ENCODE data around the gene PPM1M.
"Not testable (repeated sequence)": the region's sequence is repeated elsewhere in the genome, so short reads cannot be mapped to it uniquely, and the experiment has no call there.

PPM1M gene

GRCh38 chr3:52253314-52254304, 8.1 kb downstream of the PPM1M start:
- Histone ChIP-seq H3K9me3 (no peaks in the 10 kb centered on the region), H3K27me3 (ENCODE audit: low read depth) (no peaks in the 10 kb centered on the region), H3K4me1 (no peaks in the 10 kb centered on the region), H3K4me3 (no peak overlapping the region), H3K36me3 (replicated peaks) (peaks cover 74% of the 10 kb centered on the region)
- in situ Hi-C loops (cut with MboI; ENCODE audit: low sequenced_read_pairs): loop anchor here (25.0 kb wide), 1 partner anchor 434 kb away; the partner anchor contains the start of genes GNL3 and PBRM1
- DNase-seq (ENCODE audit: low spot score in 2 of 2): no peak

GRCh38 chr3:52254608-52255007, 9.0 kb downstream of the PPM1M start:
- in situ Hi-C loops (cut with MboI; ENCODE audit: low sequenced_read_pairs): loop anchor here (25.0 kb wide), 1 partner anchor 433 kb away; the partner anchor contains the start of genes GNL3 and PBRM1
- H3K36me3 ChIP-seq (replicated peaks): peaks cover 76% of the 10 kb centered on the region
- H3K27me3 ChIP-seq (ENCODE audit: low read depth): no peaks in the 10 kb centered on the region
- H3K4me3 ChIP-seq: no peak overlapping the region
- H3K4me1 ChIP-seq: no peaks in the 10 kb centered on the region
- H3K9me3 ChIP-seq: no peaks in the 10 kb centered on the region
- DNase-seq (ENCODE audit: low spot score in 2 of 2): no peak

GRCh38 chr3:52256159-52256558, 10.6 kb downstream of the PPM1M start:
- H3K27me3 ChIP-seq (ENCODE audit: low read depth): no peaks in the 10 kb centered on the region
- in situ Hi-C loops (cut with MboI; ENCODE audit: low sequenced_read_pairs): loop anchor here (25.0 kb wide), 1 partner anchor 431 kb away; the partner anchor contains the start of genes GNL3 and PBRM1
- H3K9me3 ChIP-seq: no peaks in the 10 kb centered on the region
- H3K4me3 ChIP-seq: no peak overlapping the region
- DNase-seq (ENCODE audit: low spot score in 2 of 2): no peak
- peaks cover 86% of the 10 kb centered on the region for H3K36me3 ChIP-seq (replicated peaks)
- no peaks in the 10 kb centered on the region for H3K4me1 ChIP-seq

- Histone ChIP-seq H3K36me3 (replicated peaks) (peaks cover 88% of the 10 kb centered on the region), H3K27me3 (ENCODE audit: low read depth) (no peaks in the 10 kb centered on the region), H3K4me3 (no peak overlapping the region), H3K4me1 (no peaks in the 10 kb centered on the region), H3K9me3 (no peaks in the 10 kb centered on the region)
- in situ Hi-C loops (cut with MboI; ENCODE audit: low sequenced_read_pairs): loop anchor here (25.0 kb wide), 1 partner anchor 431 kb away; the partner anchor contains the start of genes GNL3 and PBRM1
- DNase-seq (ENCODE audit: low spot score in 2 of 2): no peak
Observed at GRCh38 chr3:52256622-52257021, 11.1 kb downstream of the PPM1M start.

- in situ Hi-C loops (cut with MboI; ENCODE audit: low sequenced_read_pairs): loop anchor here (25.0 kb wide), 1 partner anchor 429 kb away; the partner anchor contains the start of genes GNL3 and PBRM1
- DNase-seq (ENCODE audit: low spot score in 2 of 2): no peak
- no peak overlapping the region for H3K4me3 ChIP-seq
- no peaks in the 10 kb centered on the region for H3K9me3 ChIP-seq
- no peaks in the 10 kb centered on the region for H3K27me3 ChIP-seq (ENCODE audit: low read depth)
- peaks cover 89% of the 10 kb centered on the region for H3K36me3 ChIP-seq (replicated peaks)
- no peaks in the 10 kb centered on the region for H3K4me1 ChIP-seq
Observed at GRCh38 chr3:52257911-52258310, 12.4 kb downstream of the PPM1M start.

- no peaks in the 10 kb centered on the region for H3K27me3 ChIP-seq (ENCODE audit: low read depth)
- in situ Hi-C loops (cut with MboI; ENCODE audit: low sequenced_read_pairs): loop anchor here (25.0 kb wide), 1 partner anchor 428 kb away; the partner anchor contains the start of genes GNL3 and PBRM1
- DNase-seq (ENCODE audit: low spot score in 2 of 2): no peak
Observed at GRCh38 chr3:52259035-52259434, 13.5 kb downstream of the PPM1M start.

GRCh38 chr3:52259448-52259847, 13.9 kb downstream of the PPM1M start:
- in situ Hi-C loops (cut with MboI; ENCODE audit: low sequenced_read_pairs): loop anchor here (25.0 kb wide), 1 partner anchor 428 kb away; the partner anchor contains the start of genes GNL3 and PBRM1
- no peak overlapping the region for H3K4me3 ChIP-seq
- H3K27me3 ChIP-seq (ENCODE audit: low read depth): no peaks in the 10 kb centered on the region
- H3K4me1 ChIP-seq: no peaks in the 10 kb centered on the region
- H3K36me3 ChIP-seq (replicated peaks): peaks cover 89% of the 10 kb centered on the region
- no peak for DNase-seq (ENCODE audit: low spot score in 2 of 2)
- no peaks in the 10 kb centered on the region for H3K9me3 ChIP-seq

More at GRCh38 chr3:52259035-52259434, 13.5 kb downstream of the PPM1M start:
- H3K4me3 ChIP-seq: no peak overlapping the region
- no peaks in the 10 kb centered on the region for H3K4me1 ChIP-seq
- H3K9me3 ChIP-seq: no peaks in the 10 kb centered on the region
- peaks cover 89% of the 10 kb centered on the region for H3K36me3 ChIP-seq (replicated peaks)

- Histone ChIP-seq H3K36me3 (replicated peaks) (peaks cover 96% of the 10 kb centered on the region), H3K9me3 (no peaks in the 10 kb centered on the region), H3K4me3 (no peak overlapping the region), H3K27me3 (ENCODE audit: low read depth) (no peaks in the 10 kb centered on the region), H3K4me1 (no peaks in the 10 kb centered on the region)
- DNase-seq (ENCODE audit: low spot score in 2 of 2): no peak
- in situ Hi-C loops (cut with MboI; ENCODE audit: low sequenced_read_pairs): loop anchor here (25.0 kb wide), 1 partner anchor 425 kb away; the partner anchor contains the start of genes GNL3 and PBRM1
Observed at GRCh38 chr3:52262447-52262846, 16.9 kb downstream of the PPM1M start.

- in situ Hi-C loops (cut with MboI; ENCODE audit: low sequenced_read_pairs): loop anchor here (25.0 kb wide), 1 partner anchor 422 kb away; the partner anchor contains the start of genes GNL3 and PBRM1
- no peak for DNase-seq (ENCODE audit: low spot score in 2 of 2)
- Histone ChIP-seq H3K36me3 (replicated peaks) (peaks cover 96% of the 10 kb centered on the region), H3K4me1 (no peaks in the 10 kb centered on the region), H3K9me3 (no peaks in the 10 kb centered on the region), H3K4me3 (no peak overlapping the region), H3K27me3 (ENCODE audit: low read depth) (no peaks in the 10 kb centered on the region)
Observed at GRCh38 chr3:52265387-52265786, 19.8 kb downstream of the PPM1M start.

GRCh38 chr3:52268036-52268435, 22.5 kb downstream of the PPM1M start:
- in situ Hi-C loops (cut with MboI; ENCODE audit: low sequenced_read_pairs): loop anchor here (25.0 kb wide), 1 partner anchor 419 kb away; the partner anchor contains the start of genes GNL3 and PBRM1
- peaks cover 92% of the 10 kb centered on the region for H3K36me3 ChIP-seq (replicated peaks)
- H3K4me1 ChIP-seq: peaks cover 6% of the 10 kb centered on the region
- H3K9me3 ChIP-seq: no peaks in the 10 kb centered on the region
- no peaks in the 10 kb centered on the region for H3K27me3 ChIP-seq (ENCODE audit: low read depth)
- no peak for DNase-seq (ENCODE audit: low spot score in 2 of 2)
- no peak overlapping the region for H3K4me3 ChIP-seq

GRCh38 chr3:52269776-52270175, 24.2 kb downstream of the PPM1M start:
- in situ Hi-C loops (cut with MboI; ENCODE audit: low sequenced_read_pairs): loop anchor here (25.0 kb wide), 1 partner anchor 418 kb away; the partner anchor contains the start of genes GNL3 and PBRM1
- no peak for DNase-seq (ENCODE audit: low spot score in 2 of 2)
- peaks cover 16% of the 10 kb centered on the region for H3K4me1 ChIP-seq
- no peaks in the 10 kb centered on the region for H3K27me3 ChIP-seq (ENCODE audit: low read depth)
- H3K36me3 ChIP-seq (replicated peaks): peaks cover 89% of the 10 kb centered on the region
- H3K9me3 ChIP-seq: no peaks in the 10 kb centered on the region
- H3K4me3 ChIP-seq: no peak overlapping the region

- Histone ChIP-seq H3K4me3 (no peak overlapping the region; the same call in 1 of the 2 replicates), H3K9me3 (no peaks in the 10 kb centered on the region), H3K36me3 (replicated peaks) (peaks cover 91% of the 10 kb centered on the region), H3K4me1 (peaks cover 16% of the 10 kb centered on the region), H3K27me3 (ENCODE audit: low read depth) (no peaks in the 10 kb centered on the region)
- no peak for DNase-seq (ENCODE audit: low spot score in 2 of 2)
- in situ Hi-C loops (cut with MboI; ENCODE audit: low sequenced_read_pairs): loop anchor here (25.0 kb wide), 1 partner anchor 417 kb away; the partner anchor contains the start of genes GNL3 and PBRM1
Observed at GRCh38 chr3:52270252-52270754, 24.7 kb downstream of the PPM1M start.

- DNase-seq (ENCODE audit: low spot score in 2 of 2); H3K27me3 ChIP-seq (ENCODE audit: low read depth); H3K9me3 ChIP-seq; H3K4me3 ChIP-seq: not testable (repeated sequence)
- in situ Hi-C loops (cut with MboI; ENCODE audit: low sequenced_read_pairs): loop anchor here (25.0 kb wide), 1 partner anchor 415 kb away; the partner anchor contains the start of genes GNL3 and PBRM1
- Histone ChIP-seq H3K36me3 (replicated peaks) (peaks cover 83% of the 10 kb centered on the region), H3K4me1 (peaks cover 23% of the 10 kb centered on the region)
Observed at GRCh38 chr3:52272172-52272571, 26.6 kb downstream of the PPM1M start.
